ENCODE measurements around the gene CLNK.

CLNK gene

GRCh38 chr4:10701161-10701560, 16.6 kb upstream of the CLNK start:
- no peak for DNase-seq

- no peak for DNase-seq
These were observed 13.6 kb upstream of the CLNK start for GRCh38 chr4:10698172-10698571.

GRCh38 chr4:10697086-10697485, 12.5 kb upstream of the CLNK start:
- no peak for DNase-seq

GRCh38 chr4:10696253-10696652, 11.7 kb upstream of the CLNK start:
- DNase-seq = no peak

- no peak for DNase-seq
These were observed 10.3 kb upstream of the CLNK start for GRCh38 chr4:10694828-10695209.

GRCh38 chr4:10694151-10694827, 9.7 kb upstream of the CLNK start:
- DNase-seq = no peak

GRCh38 chr4:10691651-10692050, 7.1 kb upstream of the CLNK start:
- DNase-seq = no peak

GRCh38 chr4:10690185-10690907, 5.8 kb upstream of the CLNK start:
- DNase-seq = no peak

- no peak for DNase-seq
These were observed 4.3 kb upstream of the CLNK start for GRCh38 chr4:10688846-10689245.

- DNase-seq = no peak
These were observed 3.5 kb upstream of the CLNK start for GRCh38 chr4:10688022-10688421.

GRCh38 chr4:10687526-10687925, 3.0 kb upstream of the CLNK start:
- no peak for DNase-seq

- no peak for DNase-seq
These were observed 2.2 kb downstream of the CLNK start for GRCh38 chr4:10682397-10682796.

- DNase-seq = no peak
These were observed 6.6 kb downstream of the CLNK start for GRCh38 chr4:10677796-10678497.

- no peak for DNase-seq
These were observed 10.7 kb downstream of the CLNK start for GRCh38 chr4:10673817-10674369.

GRCh38 chr4:10672379-10672778, 12.2 kb downstream of the CLNK start:
- no peak for DNase-seq

GRCh38 chr4:10671799-10672198, 12.8 kb downstream of the CLNK start:
- no peak for DNase-seq

GRCh38 chr4:10671366-10671765, 13.2 kb downstream of the CLNK start:
- DNase-seq = no peak

GRCh38 chr4:10670321-10670720, 14.2 kb downstream of the CLNK start:
- no peak for DNase-seq

GRCh38 chr4:10667701-10668326, 16.8 kb downstream of the CLNK start:
- DNase-seq = no peak

- DNase-seq = no peak
These were observed 18.0 kb downstream of the CLNK start for GRCh38 chr4:10666616-10667015.

GRCh38 chr4:10664408-10664807, 20.2 kb downstream of the CLNK start:
- no peak for DNase-seq

GRCh38 chr4:10662937-10663336, 21.6 kb downstream of the CLNK start:
- DNase-seq = no peak

- DNase-seq = no peak
These were observed 23.5 kb downstream of the CLNK start for GRCh38 chr4:10661047-10661446.
